Vagina (tissue), 2 donors: ENCODE measurements around the gene CREBZF.

Experiments used
- CTCF ChIP-seq, 3 experiments: fragments of 450-650 bp in 2 of 3; fragments of 200-600 bp in 1 of 3; sonication (generic) in 1 of 3; IDR thresholded peaks; one replicate each; pipeline ENCODE4 v1.5.1; 2017 to 2019; ENCODE audit warnings: antibody characterized with exemption in 3 of 3, mild to moderate bottlenecking in 2 of 3, moderate library complexity in 2 of 3
- POLR2A ChIP-seq, 2 donors: fragments of 450-650 bp; IDR thresholded peaks; one replicate each; pipeline ENCODE4 v1.6.1; 2017; ENCODE audit warnings: antibody characterized with exemption in 2 of 2, mild to moderate bottlenecking in 2 of 2, moderate library complexity in 2 of 2
- POLR2AphosphoS5 ChIP-seq, 2 donors: sonication (generic); formaldehyde crosslinking; IDR thresholded peaks; one replicate each; pipeline ENCODE4 v1.9.0; 2017; ENCODE audit warnings: antibody characterized with exemption in 2 of 2, mild to moderate bottlenecking in 2 of 2, low read depth in 1 of 2; ENCODE audit not compliant: insufficient read depth in 1 of 2

- no peak for TF ChIP-seq CTCF (IDR thresholded peaks at IDR 0.05)
- no peak for TF ChIP-seq POLR2AphosphoS5 (IDR thresholded peaks at IDR 0.05; ENCODE audit: insufficient read depth in 1 of 2, low read depth in 1 of 2)
- TF ChIP-seq POLR2A (IDR thresholded peaks at IDR 0.05), result no peak
Observed at GRCh38 chr11:85626496-85626895, 38.4 kb downstream of the CREBZF start.
